B cell (primary cell): ENCODE data around the gene GPRIN2.

Experiments
- EZH2 ChIP-seq: IDR thresholded peaks from 2 replicates; pipeline ENCODE4 v1.6.1; 2012; ENCODE audit warnings: borderline replicate concordance, low read depth, mild to moderate bottlenecking, moderate library complexity, low read length; ENCODE audit not compliant: insufficient read depth, poor library complexity, severe bottlenecking
- TF ChIP-seq, protein P1 (sequence below): fragments of 200-600 bp; IDR thresholded peaks from one replicate; pipeline ENCODE4 v1.8.0; 2022; ENCODE audit warnings: antibody characterized with exemption, mild to moderate bottlenecking

DNA sequence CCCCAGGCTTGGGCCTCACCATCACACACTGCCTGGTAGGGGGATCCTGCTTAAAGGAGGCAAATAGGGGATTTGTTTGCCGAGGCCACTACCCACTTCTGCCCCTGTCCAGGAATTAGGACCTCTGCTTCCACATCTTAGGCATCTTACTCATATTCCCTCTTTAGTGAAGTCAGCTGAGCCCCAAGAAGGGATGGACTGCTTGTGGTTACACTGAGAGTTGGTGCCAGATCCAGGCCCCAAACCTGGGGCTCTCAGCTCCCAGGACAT lies 1.6 kb upstream of the GPRIN2 start:
- TF ChIP-seq, protein P1, sequence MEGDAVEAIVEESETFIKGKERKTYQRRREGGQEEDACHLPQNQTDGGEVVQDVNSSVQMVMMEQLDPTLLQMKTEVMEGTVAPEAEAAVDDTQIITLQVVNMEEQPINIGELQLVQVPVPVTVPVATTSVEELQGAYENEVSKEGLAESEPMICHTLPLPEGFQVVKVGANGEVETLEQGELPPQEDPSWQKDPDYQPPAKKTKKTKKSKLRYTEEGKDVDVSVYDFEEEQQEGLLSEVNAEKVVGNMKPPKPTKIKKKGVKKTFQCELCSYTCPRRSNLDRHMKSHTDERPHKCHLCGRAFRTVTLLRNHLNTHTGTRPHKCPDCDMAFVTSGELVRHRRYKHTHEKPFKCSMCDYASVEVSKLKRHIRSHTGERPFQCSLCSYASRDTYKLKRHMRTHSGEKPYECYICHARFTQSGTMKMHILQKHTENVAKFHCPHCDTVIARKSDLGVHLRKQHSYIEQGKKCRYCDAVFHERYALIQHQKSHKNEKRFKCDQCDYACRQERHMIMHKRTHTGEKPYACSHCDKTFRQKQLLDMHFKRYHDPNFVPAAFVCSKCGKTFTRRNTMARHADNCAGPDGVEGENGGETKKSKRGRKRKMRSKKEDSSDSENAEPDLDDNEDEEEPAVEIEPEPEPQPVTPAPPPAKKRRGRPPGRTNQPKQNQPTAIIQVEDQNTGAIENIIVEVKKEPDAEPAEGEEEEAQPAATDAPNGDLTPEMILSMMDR = no peak
- TF ChIP-seq EZH2 = no peak
